Esophagus squamous epithelium (tissue), 5 donors: ENCODE data around the gene UHRF2. TPM values are rescaled to one million over a fixed set of nuclear protein-coding genes. Genes with fewer than 3 reads are reported as not detected.

ENCODE experiments used
- DNase-seq: peaks from one replicate; lab custom pipeline; 2025; lab: John Stamatoyannopoulos, UW
- H3K27ac ChIP-seq, 4 donors: fragments of 200-600 bp; sonication (generic); one replicate each; pipeline ENCODE4 v1.5.1; 2016 to 2019; ENCODE audit warnings: mild to moderate bottlenecking in 1 of 4
- H3K27me3 ChIP-seq, 4 donors: fragments of 200-600 bp; sonication (generic); 1 replicate in 3 of 4; 2 replicates in 1 of 4; pipeline versions ENCODE4 v1.5.1 to v1.6.0; 2017 to 2021; ENCODE audit warnings: antibody characterized with exemption in 1 of 4
- H3K36me3 ChIP-seq, 3 donors: fragments of 200-600 bp; sonication (generic); one replicate each; pipeline ENCODE4 v1.5.1; 2016 to 2019
- H3K4me1 ChIP-seq, 3 donors: fragments of 200-600 bp; sonication (generic); one replicate each; pipeline ENCODE4 v1.5.1; 2017 to 2019
- H3K4me3 ChIP-seq, 4 donors: fragments of 200-600 bp; sonication (generic); 1 replicate in 3 of 4; 2 replicates in 1 of 4; pipeline ENCODE4 v1.5.1; 2016 to 2019; ENCODE audit warnings: mild to moderate bottlenecking in 2 of 4, moderate library complexity in 1 of 4
- H3K9me3 ChIP-seq, 3 donors: fragments of 200-600 bp; sonication (generic); one replicate each; pipeline ENCODE4 v1.5.1; 2016 to 2019
- POLR2A ChIP-seq, 4 donors: fragments of 450-650 bp; IDR thresholded peaks; one replicate each; pipeline ENCODE4 v1.6.1; 2017; ENCODE audit warnings: antibody characterized with exemption in 4 of 4, mild to moderate bottlenecking in 4 of 4, moderate library complexity in 3 of 4
- WGBS, 2 donors: methylation state at CpG; one replicate each; pipeline ENCODE4 v1.1.5; 2018; 5-methylcytosine and 5-hydroxymethylcytosine counted together
- intact Hi-C: fragments of 100-400 bp; cut with DNase I; formaldehyde crosslinking; loops from one replicate; pipeline ENCODE4 v1.15.0; 2022
- total RNA-seq, 4 donors: library from RNA; depleted of rRNA; stranded (reverse); fragments of >200 nt; gene quantifications; one replicate each; pipeline ENCODE4 v1.1.0, GENCODE V29; 2016
- TF ChIP-seq, protein P1 (sequence below), 6 experiments: fragments of 450-650 bp in 4 of 6; fragments of 200-600 bp in 2 of 6; sonication (generic) in 2 of 6; IDR thresholded peaks; one replicate each; pipeline ENCODE4 v1.5.1; 2016 to 2019; ENCODE audit warnings: antibody characterized with exemption in 6 of 6, mild to moderate bottlenecking in 4 of 6, moderate library complexity in 4 of 6
- donor health status: DM: yes; HTN: yes; CAD: no.

The UHRF2 gene
- total RNA-seq, 4 donors from 2014 or later = 12.9 to 51.1 (median 22.1) TPM

DNA sequence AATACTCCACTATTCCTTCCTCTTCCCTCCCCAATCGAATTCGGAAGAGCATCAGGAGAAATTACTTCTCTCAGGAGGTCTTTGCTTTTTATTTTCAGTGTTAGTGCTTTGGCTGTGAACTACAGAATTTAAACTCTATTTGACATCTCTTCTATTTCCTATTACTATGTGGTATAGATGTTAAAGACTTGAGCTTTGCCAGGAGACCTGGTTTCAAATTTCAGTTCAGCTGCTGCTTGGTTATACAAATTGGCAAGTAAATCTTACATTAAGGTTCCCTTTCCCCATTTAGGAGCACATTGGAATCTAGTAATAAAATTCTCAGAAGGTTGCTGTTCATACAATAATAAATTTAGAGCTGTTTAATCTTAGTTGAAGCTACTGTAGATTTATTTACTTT lies 13.1 kb downstream of the UHRF2 start:
- TF ChIP-seq POLR2A (IDR thresholded peaks at IDR 0.05) = no peak
- TF ChIP-seq, protein P1, sequence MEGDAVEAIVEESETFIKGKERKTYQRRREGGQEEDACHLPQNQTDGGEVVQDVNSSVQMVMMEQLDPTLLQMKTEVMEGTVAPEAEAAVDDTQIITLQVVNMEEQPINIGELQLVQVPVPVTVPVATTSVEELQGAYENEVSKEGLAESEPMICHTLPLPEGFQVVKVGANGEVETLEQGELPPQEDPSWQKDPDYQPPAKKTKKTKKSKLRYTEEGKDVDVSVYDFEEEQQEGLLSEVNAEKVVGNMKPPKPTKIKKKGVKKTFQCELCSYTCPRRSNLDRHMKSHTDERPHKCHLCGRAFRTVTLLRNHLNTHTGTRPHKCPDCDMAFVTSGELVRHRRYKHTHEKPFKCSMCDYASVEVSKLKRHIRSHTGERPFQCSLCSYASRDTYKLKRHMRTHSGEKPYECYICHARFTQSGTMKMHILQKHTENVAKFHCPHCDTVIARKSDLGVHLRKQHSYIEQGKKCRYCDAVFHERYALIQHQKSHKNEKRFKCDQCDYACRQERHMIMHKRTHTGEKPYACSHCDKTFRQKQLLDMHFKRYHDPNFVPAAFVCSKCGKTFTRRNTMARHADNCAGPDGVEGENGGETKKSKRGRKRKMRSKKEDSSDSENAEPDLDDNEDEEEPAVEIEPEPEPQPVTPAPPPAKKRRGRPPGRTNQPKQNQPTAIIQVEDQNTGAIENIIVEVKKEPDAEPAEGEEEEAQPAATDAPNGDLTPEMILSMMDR (IDR thresholded peaks at IDR 0.05) = no peak
- Histone ChIP-seq H3K4me1 (peaks cover 0 to 38% (median 5%) of the 10 kb centered on the region in 3 donors), H3K27ac (no peak overlapping the region), H3K4me3 (no peak overlapping the region), H3K36me3 (peaks cover 0 to 38% (median 0%) of the 10 kb centered on the region in 3 donors), H3K27me3 (no peaks in the 10 kb centered on the region), H3K9me3 (no peaks in the 10 kb centered on the region)
- WGBS, 2 donors = 78 to 83% methylated on average over 2 of the region's 2 CpGs
- no peak for DNase-seq
- intact Hi-C loops = no loop called here

DNA sequence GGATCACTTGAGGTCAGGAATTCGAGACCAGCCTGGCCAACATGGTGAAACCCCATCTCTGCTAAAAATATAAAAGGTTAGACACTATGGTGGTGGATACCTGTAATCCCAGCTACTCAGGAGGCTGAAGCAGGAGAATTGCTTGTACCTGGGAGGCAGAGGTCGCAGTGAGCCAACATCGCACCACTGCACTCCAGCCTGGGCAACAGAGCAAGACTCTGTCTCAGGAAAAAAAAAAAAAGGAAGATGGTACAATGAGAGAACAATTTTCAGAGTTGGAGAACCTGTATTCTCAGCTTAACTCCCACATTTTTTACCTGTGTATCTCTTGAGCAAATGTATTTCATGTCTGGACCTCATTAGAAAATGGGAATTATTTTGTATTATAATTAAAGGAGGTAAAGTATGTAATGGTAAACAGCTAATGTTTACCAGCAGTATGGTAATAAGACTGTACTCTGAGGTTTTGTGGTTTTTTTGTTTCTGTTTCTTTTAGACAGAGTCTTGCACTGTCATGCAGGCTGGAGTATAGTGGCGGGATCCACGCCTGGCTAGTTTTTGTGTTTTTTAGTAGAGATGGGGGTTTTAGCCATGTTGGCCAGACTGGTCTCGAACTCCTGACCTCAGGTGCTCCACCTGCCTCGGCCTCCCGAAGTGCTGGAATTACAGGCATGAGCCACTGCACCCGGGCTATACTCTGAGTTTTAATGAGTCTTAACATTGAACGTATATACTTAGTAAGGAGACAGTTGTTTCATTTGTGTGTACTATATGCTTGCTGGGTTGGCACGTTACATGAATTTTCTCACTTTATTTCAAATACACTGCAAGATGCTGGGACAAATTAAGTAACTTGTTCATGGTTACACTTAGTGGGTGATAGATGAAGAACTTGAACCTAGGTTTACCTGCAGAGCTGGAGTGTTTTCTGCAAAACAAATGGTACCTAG lies 16.2 kb downstream of the UHRF2 start:
- no peak overlapping the region for H3K27ac ChIP-seq
- intact Hi-C loops = no loop called here
- no peaks in the 10 kb centered on the region for H3K27me3 ChIP-seq
- H3K4me3 ChIP-seq = no peak overlapping the region
- DNase-seq = no peak
- H3K9me3 ChIP-seq = no peaks in the 10 kb centered on the region
- peaks cover 3 to 62% (median 14%) of the 10 kb centered on the region in 3 donors for H3K4me1 ChIP-seq
- TF ChIP-seq, protein P1 (IDR thresholded peaks at IDR 0.05) = no peak
- no peak for TF ChIP-seq POLR2A (IDR thresholded peaks at IDR 0.05)
- WGBS, 2 donors = 71 to 80% methylated on average over 11 of the region's 11 CpGs
- H3K36me3 ChIP-seq = peaks cover 0 to 22% (median 0%) of the 10 kb centered on the region in 3 donors

DNA sequence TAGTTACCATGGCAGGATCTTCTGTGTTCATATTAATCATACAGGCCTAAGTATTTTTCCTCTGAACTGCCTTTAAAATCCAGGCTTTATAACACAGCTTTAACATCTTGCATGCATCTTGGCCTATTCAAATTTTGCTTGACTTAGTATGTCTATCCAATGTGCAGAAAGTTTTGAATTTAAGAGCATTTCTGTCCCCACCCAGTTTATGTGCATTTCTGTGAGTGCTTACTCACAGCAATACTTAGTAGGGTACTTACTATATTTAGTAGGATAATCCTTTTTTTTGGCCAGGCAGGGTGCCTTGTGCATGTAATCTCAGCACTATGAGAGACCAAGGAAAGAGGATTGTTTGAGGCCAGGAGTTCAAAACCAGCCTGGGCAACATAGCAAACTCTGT lies 18.0 kb downstream of the UHRF2 start:
- no peak for TF ChIP-seq POLR2A (IDR thresholded peaks at IDR 0.05)
- DNase-seq = no peak
- Histone ChIP-seq H3K9me3 (no peaks in the 10 kb centered on the region), H3K36me3 (peaks cover 0 to 28% (median 0%) of the 10 kb centered on the region in 3 donors), H3K27me3 (no peaks in the 10 kb centered on the region), H3K27ac (no peak overlapping the region), H3K4me1 (peaks cover 3 to 51% (median 14%) of the 10 kb centered on the region in 3 donors), H3K4me3 (no peak overlapping the region)
- intact Hi-C loops = no loop called here

DNA sequence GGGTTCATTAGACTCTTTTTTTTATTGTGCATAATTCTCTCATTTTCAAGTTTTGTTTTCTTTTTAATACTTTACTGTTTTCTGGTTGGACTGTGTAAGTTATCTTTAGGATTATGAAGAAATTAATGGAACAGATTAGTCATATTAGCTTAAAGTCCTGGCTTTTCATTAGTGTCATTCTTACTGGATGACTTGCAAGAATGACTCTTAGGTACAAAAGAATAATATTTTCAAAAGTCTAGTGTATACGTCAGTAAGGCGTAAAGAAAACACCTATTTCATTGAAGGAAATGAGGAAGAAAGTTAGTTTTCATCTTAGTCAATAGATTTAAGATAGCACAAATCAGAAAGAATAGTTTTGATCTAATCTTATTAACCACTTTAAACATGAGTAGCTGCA lies 20.4 kb downstream of the UHRF2 start:
- Histone ChIP-seq H3K27ac (no peak overlapping the region), H3K36me3 (peaks cover 0 to 41% (median 0%) of the 10 kb centered on the region in 3 donors), H3K9me3 (no peaks in the 10 kb centered on the region), H3K4me3 (no peak overlapping the region), H3K27me3 (no peaks in the 10 kb centered on the region), H3K4me1 (peaks cover 3 to 54% (median 14%) of the 10 kb centered on the region in 3 donors)
- intact Hi-C loops = no loop called here
- no peak for DNase-seq
- TF ChIP-seq, protein P1 (IDR thresholded peaks at IDR 0.05) = no peak
- TF ChIP-seq POLR2A (IDR thresholded peaks at IDR 0.05) = no peak
- 33 to 50% methylated on average over 2 of the region's 2 CpGs for WGBS, 2 donors

DNA sequence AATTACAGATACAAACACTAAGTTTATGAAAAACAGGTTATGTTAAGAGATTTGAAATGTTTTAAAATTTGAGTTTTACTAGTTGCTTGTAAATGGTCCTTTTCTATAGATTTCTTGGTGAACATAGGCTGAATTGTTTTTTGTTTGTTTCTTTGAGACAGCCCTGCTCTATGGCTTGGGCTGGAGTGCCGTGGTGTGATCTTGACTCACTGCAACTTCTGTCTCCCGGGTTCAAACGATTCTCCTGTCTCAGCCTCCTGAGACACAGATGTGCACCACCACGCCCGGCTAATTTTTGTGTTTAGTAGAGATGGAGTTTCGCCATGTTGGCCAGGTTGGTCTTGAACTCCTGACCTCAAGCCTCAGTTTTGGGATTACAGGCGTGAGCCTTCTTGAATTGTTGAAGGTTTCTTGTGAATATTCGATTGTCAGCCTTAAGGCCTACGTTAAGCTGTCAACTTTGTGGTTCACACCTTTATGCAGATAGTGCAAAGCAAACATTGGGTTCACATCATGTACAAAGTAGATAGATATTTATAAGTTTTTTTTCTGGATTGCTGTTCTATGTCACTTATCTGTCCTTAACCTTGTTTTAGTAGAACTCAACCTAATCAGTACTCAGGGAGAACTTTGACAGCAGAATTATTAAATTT lies 26.2 kb downstream of the UHRF2 start:
- WGBS, 2 donors = 79 to 89% methylated on average over 9 of the region's 9 CpGs
- intact Hi-C loops = no loop called here

More for the DNA sequence above, 26.2 kb downstream of the UHRF2 start:
- Histone ChIP-seq H3K27me3 (no peaks in the 10 kb centered on the region), H3K36me3 (peaks cover 0 to 42% (median 0%) of the 10 kb centered on the region in 3 donors), H3K4me1 (peaks cover 0 to 58% (median 5%) of the 10 kb centered on the region in 3 donors), H3K9me3 (no peaks in the 10 kb centered on the region), H3K4me3 (no peak overlapping the region), H3K27ac (no peak overlapping the region)
- no peak for DNase-seq
- TF ChIP-seq, protein P1 (IDR thresholded peaks at IDR 0.05) = no peak
- no peak for TF ChIP-seq POLR2A (IDR thresholded peaks at IDR 0.05)
